Karpas-422 (cell line): ENCODE measurements around the gene PLB1. TPM values are rescaled to one million over a fixed set of nuclear protein-coding genes. Genes with fewer than 3 reads are reported as not detected.

Experiments
- DNase-seq: peaks from one replicate; pipeline ENCODE4 v3.0.0-alpha.2; 2015
- H2AFZ ChIP-seq: fragments of 200-600 bp; sonication (generic); 2 replicates; pipeline ENCODE4 v1.6.1; 2014; ENCODE audit warnings: antibody characterized with exemption, low read length, mixed read lengths
- H3K27ac ChIP-seq: fragments of 200-600 bp; sonication (generic); 2 replicates; pipeline ENCODE4 v1.5.1; 2014; ENCODE audit warnings: mild to moderate bottlenecking, low read length, moderate library complexity
- H3K27me3 ChIP-seq: fragments of 200-600 bp; sonication (generic); 2 replicates; pipeline ENCODE4 v1.6.1; 2014; ENCODE audit warnings: low read length, mixed read lengths
- H3K36me3 ChIP-seq: fragments of 200-600 bp; sonication (generic); 2 replicates; pipeline ENCODE4 v1.6.1; 2014; ENCODE audit warnings: low read length, mixed read lengths; ENCODE audit not compliant: insufficient read depth
- H3K4me1 ChIP-seq: fragments of 200-600 bp; sonication (generic); 2 replicates; pipeline ENCODE4 v1.6.1; 2014; ENCODE audit warnings: mild to moderate bottlenecking, low read length, mixed read lengths
- H3K4me2 ChIP-seq: fragments of 200-600 bp; sonication (generic); 2 replicates; pipeline ENCODE4 v1.6.1; 2014; ENCODE audit warnings: low read length, low read depth, mild to moderate bottlenecking; ENCODE audit not compliant: poor library complexity, severe bottlenecking
- H3K4me3 ChIP-seq: fragments of 200-600 bp; sonication (generic); 2 replicates; pipeline ENCODE4 v1.5.1; 2014; ENCODE audit warnings: mild to moderate bottlenecking, antibody characterized with exemption, low read length, mixed read lengths
- H3K79me2 ChIP-seq: fragments of 200-600 bp; sonication (generic); 2 replicates; pipeline ENCODE4 v1.6.1; 2014; ENCODE audit warnings: mild to moderate bottlenecking, low read length, mixed read lengths
- H3K9ac ChIP-seq: fragments of 200-600 bp; sonication (generic); 2 replicates; pipeline ENCODE4 v1.6.0; 2014; ENCODE audit warnings: low read length
- H3K9me2 ChIP-seq: fragments of 200-600 bp; sonication (generic), shearing (Covaris generic); replicated peaks from 2 replicates; pipeline ENCODE4 v1.6.0; 2014; ENCODE audit warnings: mild to moderate bottlenecking, low read length, moderate library complexity; ENCODE audit not compliant: insufficient read depth
- H3K9me3 ChIP-seq: fragments of 300-700, 200-600 bp; sonication (generic); 2 replicates; pipeline ENCODE4 v1.6.1; 2014; ENCODE audit warnings: low read length, mixed read lengths
- H4K20me1 ChIP-seq: fragments of 200-600 bp; sonication (generic); 2 replicates; pipeline ENCODE4 v1.6.1; 2014; ENCODE audit warnings: mild to moderate bottlenecking, antibody characterized with exemption, low read length, low read depth; ENCODE audit not compliant: insufficient read depth
- total RNA-seq: library from RNA; depleted of rRNA; stranded (reverse); fragments of >200 nt; shearing (Covaris generic); gene quantifications from 2 replicates; pipeline ENCODE4 v1.2.3, GENCODE V29; 2014; ENCODE audit warnings: low replicate concordance

PLB1 gene
- total RNA-seq, 1 experiment from 2014 or later: not detected

GRCh38 chr2:28623582-28624405, 127.9 kb downstream of the PLB1 start:
- no peaks in the 10 kb centered on the region for H3K79me2 ChIP-seq
- H3K9me2 ChIP-seq: no peaks in the 10 kb centered on the region
- no peak overlapping the region for H3K4me2 ChIP-seq
- H4K20me1 ChIP-seq: no peaks in the 10 kb centered on the region
- no peaks in the 10 kb centered on the region for H3K9me3 ChIP-seq
- H2AFZ ChIP-seq: no peak overlapping the region
- no peaks in the 10 kb centered on the region for H3K36me3 ChIP-seq
- H3K27me3 ChIP-seq: no peaks in the 10 kb centered on the region
- H3K4me1 ChIP-seq: no peaks in the 10 kb centered on the region
- no peak overlapping the region for H3K9ac ChIP-seq
- no peak overlapping the region for H3K4me3 ChIP-seq
- no peak overlapping the region for H3K27ac ChIP-seq
- no peak for DNase-seq

- H3K9me3 ChIP-seq: no peaks in the 10 kb centered on the region
- no peaks in the 10 kb centered on the region for H4K20me1 ChIP-seq
- H3K27ac ChIP-seq: no peak overlapping the region
- H3K4me1 ChIP-seq: no peaks in the 10 kb centered on the region
- H2AFZ ChIP-seq: no peak overlapping the region
- no peak overlapping the region for H3K4me3 ChIP-seq
- H3K4me2 ChIP-seq: no peak overlapping the region
- no peaks in the 10 kb centered on the region for H3K36me3 ChIP-seq
- H3K79me2 ChIP-seq: no peaks in the 10 kb centered on the region
- no peak overlapping the region for H3K9ac ChIP-seq
- no peak for DNase-seq
- H3K27me3 ChIP-seq: no peaks in the 10 kb centered on the region
- no peaks in the 10 kb centered on the region for H3K9me2 ChIP-seq
These were observed 128.6 kb downstream of the PLB1 start for GRCh38 chr2:28624436-28624792.

GRCh38 chr2:28624793-28625701, 129.2 kb downstream of the PLB1 start:
- H3K9me2 ChIP-seq: no peaks in the 10 kb centered on the region
- H4K20me1 ChIP-seq: no peaks in the 10 kb centered on the region
- H3K27ac ChIP-seq: no peak overlapping the region
- H3K36me3 ChIP-seq: no peaks in the 10 kb centered on the region
- no peak overlapping the region for H2AFZ ChIP-seq
- no peak overlapping the region for H3K4me3 ChIP-seq
- no peaks in the 10 kb centered on the region for H3K27me3 ChIP-seq
- no peaks in the 10 kb centered on the region for H3K9me3 ChIP-seq
- no peak overlapping the region for H3K4me2 ChIP-seq
- no peak overlapping the region for H3K9ac ChIP-seq
- H3K79me2 ChIP-seq: no peaks in the 10 kb centered on the region
- DNase-seq: no peak
- no peaks in the 10 kb centered on the region for H3K4me1 ChIP-seq

- H3K9me3 ChIP-seq: no peaks in the 10 kb centered on the region
- no peak overlapping the region for H2AFZ ChIP-seq
- H3K36me3 ChIP-seq: no peaks in the 10 kb centered on the region
- no peaks in the 10 kb centered on the region for H3K4me1 ChIP-seq
- H3K79me2 ChIP-seq: no peaks in the 10 kb centered on the region
- H3K27ac ChIP-seq: no peak overlapping the region
- H3K4me3 ChIP-seq: no peak overlapping the region
- H3K9me2 ChIP-seq: no peaks in the 10 kb centered on the region
- DNase-seq: no peak
- no peaks in the 10 kb centered on the region for H3K27me3 ChIP-seq
- H3K4me2 ChIP-seq: no peak overlapping the region
- H4K20me1 ChIP-seq: no peaks in the 10 kb centered on the region
- H3K9ac ChIP-seq: no peak overlapping the region
These were observed 130.5 kb downstream of the PLB1 start for GRCh38 chr2:28626376-28626775.

- Histone ChIP-seq H3K4me3 (no peak overlapping the region), H3K27ac (no peak overlapping the region), H3K9me3 (no peaks in the 10 kb centered on the region), H3K79me2 (no peaks in the 10 kb centered on the region), H3K9me2 (no peaks in the 10 kb centered on the region), H3K9ac (no peak overlapping the region), H3K4me1 (no peaks in the 10 kb centered on the region), H3K27me3 (no peaks in the 10 kb centered on the region), H3K4me2 (no peak overlapping the region), H4K20me1 (no peaks in the 10 kb centered on the region), H3K36me3 (no peaks in the 10 kb centered on the region), H2AFZ (no peak overlapping the region)
- no peak for DNase-seq
These were observed 131.1 kb downstream of the PLB1 start for GRCh38 chr2:28626891-28627421.

GRCh38 chr2:28627722-28628480, 132.0 kb downstream of the PLB1 start:
- Histone ChIP-seq H3K4me3 (no peak overlapping the region), H2AFZ (no peak overlapping the region), H3K9me3 (no peaks in the 10 kb centered on the region), H3K27me3 (no peaks in the 10 kb centered on the region), H3K9ac (no peak overlapping the region), H3K4me1 (no peaks in the 10 kb centered on the region), H3K9me2 (no peaks in the 10 kb centered on the region), H3K4me2 (no peak overlapping the region), H4K20me1 (no peaks in the 10 kb centered on the region), H3K36me3 (no peaks in the 10 kb centered on the region), H3K27ac (no peak overlapping the region), H3K79me2 (no peaks in the 10 kb centered on the region)
- DNase-seq: no peak

GRCh38 chr2:28628506-28628905, 132.6 kb downstream of the PLB1 start:
- no peak overlapping the region for H3K9ac ChIP-seq
- H3K4me1 ChIP-seq: no peaks in the 10 kb centered on the region
- no peaks in the 10 kb centered on the region for H3K9me3 ChIP-seq
- H3K9me2 ChIP-seq: no peaks in the 10 kb centered on the region
- DNase-seq: no peak
- H3K27me3 ChIP-seq: no peaks in the 10 kb centered on the region
- H3K79me2 ChIP-seq: no peaks in the 10 kb centered on the region
- no peak overlapping the region for H2AFZ ChIP-seq
- no peaks in the 10 kb centered on the region for H3K36me3 ChIP-seq
- H3K4me3 ChIP-seq: no peak overlapping the region
- no peaks in the 10 kb centered on the region for H4K20me1 ChIP-seq
- H3K4me2 ChIP-seq: no peak overlapping the region
- H3K27ac ChIP-seq: no peak overlapping the region
